A549 (cell line): ENCODE measurements around the gene CEP192.

Experiments
- KDM1A ChIP-seq: fragments of 200-600 bp; sonication (generic); IDR thresholded peaks from 2 replicates; pipeline ENCODE4 v1.6.1; 2016; ENCODE audit warnings: low read depth, mild to moderate bottlenecking
- RAD21 ChIP-seq, 2 experiments: fragments of >200 bp in 1 of 2; sonication (Bioruptor Twin) in 1 of 2; formaldehyde crosslinking in 1 of 2; IDR thresholded peaks in 1 of 2; conservative IDR thresholded peaks in 1 of 2; 2 replicates in 1 of 2; 3 replicates in 1 of 2; pipeline ENCODE4 v1.6.1; 2012 to 2018; ENCODE audit warnings: inconsistent platforms in 1 of 2
- SMC3 ChIP-seq: fragments of >200 bp; sonication (Bioruptor Twin); formaldehyde crosslinking; IDR thresholded peaks from 3 replicates; pipeline ENCODE4 v1.6.1; 2018; ENCODE audit warnings: inconsistent platforms
- ZNF302 ChIP-seq: fragments of 250-450 bp; sonication (Bioruptor Pico); IDR thresholded peaks from 2 replicates; pipeline ENCODE4 v1.9.0; 2021; ENCODE audit warnings: inconsistent platforms, mild to moderate bottlenecking, moderate library complexity
- TF ChIP-seq, protein P1 (sequence below): fragments of >200 bp; sonication (Bioruptor Twin); formaldehyde crosslinking; IDR thresholded peaks from 3 replicates; pipeline ENCODE4 v1.5.1; 2016
- TF ChIP-seq, protein P2 (sequence below): IDR thresholded peaks from 2 replicates; pipeline ENCODE4 v1.6.1; 2012
- TF ChIP-seq, protein P3 (sequence below): fragments of 450-650 bp; IDR thresholded peaks from 2 replicates; pipeline ENCODE4 v1.6.1; 2014; ENCODE audit warnings: antibody characterized with exemption
- TF ChIP-seq, protein P4 (sequence below): IDR thresholded peaks from 2 replicates; pipeline ENCODE4 v1.6.1; 2012; ENCODE audit warnings: low read depth, borderline replicate concordance

DNA sequence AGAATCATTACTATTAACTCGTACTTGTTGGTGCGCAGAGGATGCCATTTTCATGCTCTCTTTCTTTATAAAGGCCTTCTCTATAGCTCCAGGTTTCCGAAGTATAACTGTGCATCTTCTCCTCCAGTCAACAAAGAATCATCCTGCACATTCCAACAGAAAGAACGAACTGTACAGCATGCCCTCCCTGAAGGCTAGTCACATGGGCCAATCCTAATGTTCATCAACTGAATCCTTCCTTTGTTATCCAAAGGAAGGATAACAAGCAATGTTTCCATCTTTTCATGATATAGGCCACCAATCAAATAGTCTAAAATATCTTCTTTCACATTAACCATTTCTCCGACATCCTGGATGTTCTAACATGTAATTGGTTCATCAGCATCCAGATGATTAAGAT is 160.5 kb downstream of the CEP192 start:
- TF ChIP-seq, protein P1, sequence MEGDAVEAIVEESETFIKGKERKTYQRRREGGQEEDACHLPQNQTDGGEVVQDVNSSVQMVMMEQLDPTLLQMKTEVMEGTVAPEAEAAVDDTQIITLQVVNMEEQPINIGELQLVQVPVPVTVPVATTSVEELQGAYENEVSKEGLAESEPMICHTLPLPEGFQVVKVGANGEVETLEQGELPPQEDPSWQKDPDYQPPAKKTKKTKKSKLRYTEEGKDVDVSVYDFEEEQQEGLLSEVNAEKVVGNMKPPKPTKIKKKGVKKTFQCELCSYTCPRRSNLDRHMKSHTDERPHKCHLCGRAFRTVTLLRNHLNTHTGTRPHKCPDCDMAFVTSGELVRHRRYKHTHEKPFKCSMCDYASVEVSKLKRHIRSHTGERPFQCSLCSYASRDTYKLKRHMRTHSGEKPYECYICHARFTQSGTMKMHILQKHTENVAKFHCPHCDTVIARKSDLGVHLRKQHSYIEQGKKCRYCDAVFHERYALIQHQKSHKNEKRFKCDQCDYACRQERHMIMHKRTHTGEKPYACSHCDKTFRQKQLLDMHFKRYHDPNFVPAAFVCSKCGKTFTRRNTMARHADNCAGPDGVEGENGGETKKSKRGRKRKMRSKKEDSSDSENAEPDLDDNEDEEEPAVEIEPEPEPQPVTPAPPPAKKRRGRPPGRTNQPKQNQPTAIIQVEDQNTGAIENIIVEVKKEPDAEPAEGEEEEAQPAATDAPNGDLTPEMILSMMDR: no peak
- no peak for TF ChIP-seq ZNF302 (CRISPR knock-in tag)
- TF ChIP-seq, protein P2, sequence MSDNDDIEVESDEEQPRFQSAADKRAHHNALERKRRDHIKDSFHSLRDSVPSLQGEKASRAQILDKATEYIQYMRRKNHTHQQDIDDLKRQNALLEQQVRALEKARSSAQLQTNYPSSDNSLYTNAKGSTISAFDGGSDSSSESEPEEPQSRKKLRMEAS: no peak
- TF ChIP-seq SMC3: no peak
- TF ChIP-seq, protein P3, sequence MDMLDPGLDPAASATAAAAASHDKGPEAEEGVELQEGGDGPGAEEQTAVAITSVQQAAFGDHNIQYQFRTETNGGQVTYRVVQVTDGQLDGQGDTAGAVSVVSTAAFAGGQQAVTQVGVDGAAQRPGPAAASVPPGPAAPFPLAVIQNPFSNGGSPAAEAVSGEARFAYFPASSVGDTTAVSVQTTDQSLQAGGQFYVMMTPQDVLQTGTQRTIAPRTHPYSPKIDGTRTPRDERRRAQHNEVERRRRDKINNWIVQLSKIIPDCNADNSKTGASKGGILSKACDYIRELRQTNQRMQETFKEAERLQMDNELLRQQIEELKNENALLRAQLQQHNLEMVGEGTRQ: no peak
- TF ChIP-seq, protein P4, sequence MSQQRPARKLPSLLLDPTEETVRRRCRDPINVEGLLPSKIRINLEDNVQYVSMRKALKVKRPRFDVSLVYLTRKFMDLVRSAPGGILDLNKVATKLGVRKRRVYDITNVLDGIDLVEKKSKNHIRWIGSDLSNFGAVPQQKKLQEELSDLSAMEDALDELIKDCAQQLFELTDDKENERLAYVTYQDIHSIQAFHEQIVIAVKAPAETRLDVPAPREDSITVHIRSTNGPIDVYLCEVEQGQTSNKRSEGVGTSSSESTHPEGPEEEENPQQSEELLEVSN: no peak
- TF ChIP-seq RAD21 (conservative IDR thresholded peaks at IDR 0.05 in 1 of 2, IDR thresholded peaks at IDR 0.05 in 1 of 2): no peak
- no peak for TF ChIP-seq KDM1A
